BLaER1 (cell line): ENCODE measurements around the gene MITF.

Source experiments
- H3K27ac ChIP-seq: shearing (Covaris generic); formaldehyde crosslinking; 2 replicates; pipeline ENCODE4 v1.8.1; 2022
- H3K27me3 ChIP-seq: shearing (Covaris generic); formaldehyde crosslinking; 2 replicates; pipeline ENCODE4 v1.8.1; 2022
- H3K36me3 ChIP-seq: shearing (Covaris generic); formaldehyde crosslinking; 2 replicates; pipeline ENCODE4 v1.8.1; 2022
- H3K4me1 ChIP-seq: shearing (Covaris generic); formaldehyde crosslinking; 2 replicates; pipeline ENCODE4 v1.8.1; 2022
- H3K4me2 ChIP-seq: shearing (Covaris generic); formaldehyde crosslinking; 2 replicates; pipeline ENCODE4 v1.8.1; 2022
- H3K4me3 ChIP-seq: shearing (Covaris generic); formaldehyde crosslinking; 2 replicates; pipeline ENCODE4 v1.8.1; 2022
- H3K9ac ChIP-seq: shearing (Covaris generic); formaldehyde crosslinking; 2 replicates; pipeline ENCODE4 v1.8.1; 2022
- H3K9me3 ChIP-seq: shearing (Covaris generic); formaldehyde crosslinking; 2 replicates; pipeline ENCODE4 v1.8.1; 2022
- H4K20me1 ChIP-seq: shearing (Covaris generic); formaldehyde crosslinking; 2 replicates; pipeline ENCODE4 v1.8.1; 2022
- Cebpa-rat ChIP-seq: shearing (Covaris generic); IDR thresholded peaks from 2 replicates; pipeline ENCODE4 v1.8.1; 2022

MITF gene

GRCh38 chr3:69827127-69827526 lies 87.9 kb downstream of the MITF start:
- no peak overlapping the region for H3K27ac ChIP-seq
- no peaks in the 10 kb centered on the region for H3K9me3 ChIP-seq
- H3K4me3 ChIP-seq: no peak overlapping the region
- H3K9ac ChIP-seq: no peak overlapping the region
- H3K36me3 ChIP-seq: no peaks in the 10 kb centered on the region
- no peak overlapping the region for H3K4me2 ChIP-seq
- no peak for TF ChIP-seq Cebpa-rat
- H3K27me3 ChIP-seq: no peaks in the 10 kb centered on the region
- no peaks in the 10 kb centered on the region for H4K20me1 ChIP-seq
- H3K4me1 ChIP-seq: no peaks in the 10 kb centered on the region

GRCh38 chr3:69828817-69829216 lies 89.6 kb downstream of the MITF start:
- Histone ChIP-seq H3K36me3 (no peaks in the 10 kb centered on the region), H3K4me1 (no peaks in the 10 kb centered on the region), H3K9me3 (no peaks in the 10 kb centered on the region), H3K27ac (no peak overlapping the region), H3K27me3 (no peaks in the 10 kb centered on the region), H3K4me2 (no peak overlapping the region), H3K4me3 (no peak overlapping the region), H3K9ac (no peak overlapping the region), H4K20me1 (no peaks in the 10 kb centered on the region)
- no peak for TF ChIP-seq Cebpa-rat

GRCh38 chr3:69830147-69830546 lies 90.9 kb downstream of the MITF start:
- H4K20me1 ChIP-seq: no peaks in the 10 kb centered on the region
- peaks cover 10% of the 10 kb centered on the region for H3K9me3 ChIP-seq
- TF ChIP-seq Cebpa-rat: no peak

GRCh38 chr3:69831737-69832136 lies 92.5 kb downstream of the MITF start:
- TF ChIP-seq Cebpa-rat: no peak
- Histone ChIP-seq H3K36me3 (no peaks in the 10 kb centered on the region), H3K4me2 (no peak overlapping the region), H4K20me1 (no peaks in the 10 kb centered on the region), H3K27me3 (no peaks in the 10 kb centered on the region), H3K27ac (no peak overlapping the region), H3K9ac (no peak overlapping the region), H3K9me3 (peaks cover 16% of the 10 kb centered on the region), H3K4me1 (no peaks in the 10 kb centered on the region), H3K4me3 (no peak overlapping the region)

More at GRCh38 chr3:69830147-69830546, 90.9 kb downstream of the MITF start:
- no peaks in the 10 kb centered on the region for H3K36me3 ChIP-seq
- H3K4me1 ChIP-seq: no peaks in the 10 kb centered on the region
- no peaks in the 10 kb centered on the region for H3K27me3 ChIP-seq
- no peak overlapping the region for H3K4me2 ChIP-seq
- no peak overlapping the region for H3K9ac ChIP-seq
- no peak overlapping the region for H3K4me3 ChIP-seq
- no peak overlapping the region for H3K27ac ChIP-seq

- H3K9ac ChIP-seq: no peak overlapping the region
- TF ChIP-seq Cebpa-rat: no peak
- no peaks in the 10 kb centered on the region for H4K20me1 ChIP-seq
- no peaks in the 10 kb centered on the region for H3K36me3 ChIP-seq
- no peak overlapping the region for H3K4me2 ChIP-seq
- H3K4me1 ChIP-seq: no peaks in the 10 kb centered on the region
- H3K9me3 ChIP-seq: peaks cover 16% of the 10 kb centered on the region
- H3K27me3 ChIP-seq: no peaks in the 10 kb centered on the region
- H3K27ac ChIP-seq: no peak overlapping the region
- no peak overlapping the region for H3K4me3 ChIP-seq
These were observed 94.3 kb downstream of the MITF start for GRCh38 chr3:69833591-69833990.

- Histone ChIP-seq H3K27me3 (no peaks in the 10 kb centered on the region), H3K9me3 (peaks cover 16% of the 10 kb centered on the region), H3K9ac (no peak overlapping the region), H3K4me1 (no peaks in the 10 kb centered on the region), H4K20me1 (no peaks in the 10 kb centered on the region), H3K4me2 (no peak overlapping the region), H3K4me3 (no peak overlapping the region), H3K36me3 (no peaks in the 10 kb centered on the region), H3K27ac (no peak overlapping the region)
- TF ChIP-seq Cebpa-rat: no peak
These were observed 99.0 kb downstream of the MITF start for GRCh38 chr3:69838217-69838616.

- Histone ChIP-seq H3K27ac (no peak overlapping the region), H4K20me1 (no peaks in the 10 kb centered on the region), H3K27me3 (no peaks in the 10 kb centered on the region), H3K36me3 (no peaks in the 10 kb centered on the region), H3K4me3 (no peak overlapping the region), H3K9ac (no peak overlapping the region), H3K9me3 (peaks cover 16% of the 10 kb centered on the region), H3K4me1 (no peaks in the 10 kb centered on the region), H3K4me2 (no peak overlapping the region)
- no peak for TF ChIP-seq Cebpa-rat
These were observed 99.6 kb downstream of the MITF start for GRCh38 chr3:69838696-69839515.

- no peak for TF ChIP-seq Cebpa-rat
- no peaks in the 10 kb centered on the region for H4K20me1 ChIP-seq
- H3K4me2 ChIP-seq: no peak overlapping the region
- no peak overlapping the region for H3K27ac ChIP-seq
- no peaks in the 10 kb centered on the region for H3K36me3 ChIP-seq
- no peak overlapping the region for H3K9ac ChIP-seq
- no peak overlapping the region for H3K4me3 ChIP-seq
- no peaks in the 10 kb centered on the region for H3K9me3 ChIP-seq
- no peaks in the 10 kb centered on the region for H3K27me3 ChIP-seq
- H3K4me1 ChIP-seq: no peaks in the 10 kb centered on the region
These were observed 103.1 kb downstream of the MITF start for GRCh38 chr3:69842351-69842750.

GRCh38 chr3:69842789-69843188 lies 103.5 kb downstream of the MITF start:
- Histone ChIP-seq H3K4me2 (no peak overlapping the region), H3K9me3 (no peaks in the 10 kb centered on the region), H3K9ac (no peak overlapping the region), H3K36me3 (no peaks in the 10 kb centered on the region), H3K4me3 (no peak overlapping the region), H4K20me1 (no peaks in the 10 kb centered on the region), H3K4me1 (no peaks in the 10 kb centered on the region), H3K27ac (no peak overlapping the region), H3K27me3 (no peaks in the 10 kb centered on the region)
- no peak for TF ChIP-seq Cebpa-rat

- Histone ChIP-seq H3K27ac (no peak overlapping the region), H4K20me1 (no peaks in the 10 kb centered on the region), H3K27me3 (no peaks in the 10 kb centered on the region), H3K4me2 (no peak overlapping the region), H3K4me3 (no peak overlapping the region), H3K4me1 (no peaks in the 10 kb centered on the region), H3K9me3 (no peaks in the 10 kb centered on the region), H3K36me3 (no peaks in the 10 kb centered on the region), H3K9ac (no peak overlapping the region)
- no peak for TF ChIP-seq Cebpa-rat
These were observed 105.4 kb downstream of the MITF start for GRCh38 chr3:69844706-69845105.
